ENCODE results near the gene PSME3IP1. TPM values are rescaled to one million over a fixed set of nuclear protein-coding genes. Genes with fewer than 3 reads are reported as not detected.
A peak's percentile ranks its signal among the peaks of the same experiment; 100 is the strongest.

PSME3IP1 gene
- total RNA-seq, 1 experiment from 2014 or later = 103 TPM

GRCh38 chr16:57147381-57148221, 38.2 kb downstream of the PSME3IP1 start:
- Histone ChIP-seq H2BK15ac (ENCODE audit: low read depth, low read length) (no peak overlapping the region), H4K20me1 (ENCODE audit: control insufficient read depth, insufficient read depth, insufficient read length) (no peaks in the 10 kb centered on the region), H3K4ac (ENCODE audit: low read depth, low read length) (no peak overlapping the region), H2AK5ac (ENCODE audit: insufficient read length, low read length) (no peak overlapping the region), H3K23me2 (ENCODE audit: insufficient read length, low read depth, low read length, poor library complexity, severe bottlenecking) (no peaks in the 10 kb centered on the region), H3K27ac (ENCODE audit: insufficient read length, low read depth, low read length) (no peak overlapping the region), H2BK120ac (ENCODE audit: low read depth, low read length, poor library complexity, severe bottlenecking) (no peak overlapping the region), H4K8ac (replicated peaks; ENCODE audit: insufficient read length, low read depth, low read length) (no peak overlapping the region), H3K9ac (ENCODE audit: extremely low read depth, insufficient read length, low read length) (no peak overlapping the region), H3K56ac (ENCODE audit: insufficient read length, low read depth, low read length) (no peak overlapping the region), H3K9me3 (ENCODE audit: control insufficient read depth, low read depth, low read length) (no peaks in the 10 kb centered on the region), H3K79me1 (ENCODE audit: insufficient read depth, low read depth, low read length, poor library complexity, severe bottlenecking) (no peaks in the 10 kb centered on the region), H2BK5ac (ENCODE audit: insufficient read length, low read length) (no peak overlapping the region), H3K4me1 (ENCODE audit: insufficient read depth, low read length) (peaks cover 23% of the 10 kb centered on the region; the same call in 1 of the 2 replicates), H3K23ac (ENCODE audit: insufficient read length, low read depth, low read length) (no peak overlapping the region), H3K18ac (ENCODE audit: insufficient read length, low read depth, low read length) (peak overlapping the region; percentile 2), H3K27me3 (ENCODE audit: insufficient read depth, low read length) (no peaks in the 10 kb centered on the region), H2BK12ac (ENCODE audit: insufficient read length, low read depth, low read length) (no peak overlapping the region), H2AFZ (ENCODE audit: low read length) (no peak overlapping the region), H4K91ac (ENCODE audit: insufficient read length, low read depth, low read length) (no peak overlapping the region), H3T11ph (ENCODE audit: low read length) (no peak overlapping the region), H3K14ac (ENCODE audit: insufficient read depth, low read length) (peak overlapping the region; percentile 4; the same call in 1 of the 2 replicates), H2BK20ac (ENCODE audit: low read depth, low read length, poor library complexity, severe bottlenecking) (no peak overlapping the region), H4K5ac (ENCODE audit: insufficient read length, low read depth, low read length) (no peak overlapping the region), H3K79me2 (ENCODE audit: insufficient read depth, low read length) (no peaks in the 10 kb centered on the region), H3K4me2 (ENCODE audit: insufficient read depth, insufficient read length, low read length) (no peak overlapping the region)
- peak overlapping the region; percentile 4 to 67; a peak in 4 of 5 replicates for H3K4me3 Mint-ChIP-seq
- no peaks in the 10 kb centered on the region for H3K9me3 Mint-ChIP-seq
- WGBS (ENCODE audit: extremely low coverage, insufficient read length, low lambda C conversion rate) = no CpG with 5 or more reads among the region's 14 CpGs
- H3K27ac Mint-ChIP-seq = peak overlapping the region; percentile 61 to 94 (median 77)
- DNase-seq = peak; percentile 45
- H3K36me3 Mint-ChIP-seq (ENCODE audit: insufficient read depth in 1 of 3, low read depth in 3 of 3) = peaks cover 2 to 4% (median 3%) of the 10 kb centered on the region in 3 experiments; a peak in 5 of 7 replicates
- H3K4me1 Mint-ChIP-seq = peaks cover 54 to 59% of the 10 kb centered on the region in 2 experiments
- no peaks in the 10 kb centered on the region; the same call in none of the 2 replicates for H3K27me3 Mint-ChIP-seq (ENCODE audit: low read depth)
- TF ChIP-seq CTCF (conservative IDR thresholded peaks at IDR 0.05) = no peak

Measured in H9 (cell line).